Measurements from ENCODE around the gene CNN2. TPM values are rescaled to one million over a fixed set of nuclear protein-coding genes. Genes with fewer than 3 reads are reported as not detected.

The CNN2 gene
- total RNA-seq, 2 experiments from 2014 or later: 104 TPM

DNA sequence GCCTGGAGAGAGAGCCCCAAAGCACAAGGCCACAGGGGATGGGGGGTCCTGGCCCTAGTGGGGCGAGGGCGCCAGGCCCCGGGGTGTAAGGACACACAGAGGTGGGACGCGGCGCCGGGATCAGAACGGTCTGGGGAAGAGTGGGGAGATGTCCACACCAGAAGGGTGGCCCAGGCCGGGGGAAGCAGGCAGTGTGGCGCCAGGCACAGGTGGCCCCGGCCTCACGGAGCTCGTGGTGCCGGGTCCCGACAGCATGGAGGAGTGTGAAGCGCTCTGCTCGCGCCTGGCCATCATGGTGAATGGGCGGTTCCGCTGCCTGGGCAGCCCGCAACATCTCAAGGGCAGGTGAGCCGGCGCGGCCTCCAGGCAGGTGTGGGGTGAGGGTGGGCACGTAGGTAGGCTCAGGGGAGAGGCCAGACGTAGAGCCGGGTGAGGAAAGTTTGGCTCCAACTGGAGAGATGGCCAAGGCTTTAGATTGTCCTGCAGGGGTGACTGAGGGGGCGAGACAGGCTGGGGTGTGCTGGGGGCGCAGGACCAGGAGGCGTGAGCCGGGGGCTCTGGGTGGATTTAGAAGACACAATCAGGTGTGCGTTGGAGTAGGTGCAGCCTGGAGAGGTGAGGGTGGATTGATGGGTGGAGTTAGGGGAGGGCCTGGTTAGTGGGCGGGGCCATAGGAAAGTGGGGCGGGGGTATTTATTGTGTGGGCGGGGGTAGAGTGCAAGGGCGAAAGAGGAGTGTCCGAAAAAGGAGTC, 37.7 kb downstream of the CNN2 start:
- Mint-ChIP-seq H3K4me1 (ENCODE audit: low read depth) (peaks cover 23% of the 10 kb centered on the region), H3K27ac (no peak overlapping the region)
- DNase-seq: no peak

DNA sequence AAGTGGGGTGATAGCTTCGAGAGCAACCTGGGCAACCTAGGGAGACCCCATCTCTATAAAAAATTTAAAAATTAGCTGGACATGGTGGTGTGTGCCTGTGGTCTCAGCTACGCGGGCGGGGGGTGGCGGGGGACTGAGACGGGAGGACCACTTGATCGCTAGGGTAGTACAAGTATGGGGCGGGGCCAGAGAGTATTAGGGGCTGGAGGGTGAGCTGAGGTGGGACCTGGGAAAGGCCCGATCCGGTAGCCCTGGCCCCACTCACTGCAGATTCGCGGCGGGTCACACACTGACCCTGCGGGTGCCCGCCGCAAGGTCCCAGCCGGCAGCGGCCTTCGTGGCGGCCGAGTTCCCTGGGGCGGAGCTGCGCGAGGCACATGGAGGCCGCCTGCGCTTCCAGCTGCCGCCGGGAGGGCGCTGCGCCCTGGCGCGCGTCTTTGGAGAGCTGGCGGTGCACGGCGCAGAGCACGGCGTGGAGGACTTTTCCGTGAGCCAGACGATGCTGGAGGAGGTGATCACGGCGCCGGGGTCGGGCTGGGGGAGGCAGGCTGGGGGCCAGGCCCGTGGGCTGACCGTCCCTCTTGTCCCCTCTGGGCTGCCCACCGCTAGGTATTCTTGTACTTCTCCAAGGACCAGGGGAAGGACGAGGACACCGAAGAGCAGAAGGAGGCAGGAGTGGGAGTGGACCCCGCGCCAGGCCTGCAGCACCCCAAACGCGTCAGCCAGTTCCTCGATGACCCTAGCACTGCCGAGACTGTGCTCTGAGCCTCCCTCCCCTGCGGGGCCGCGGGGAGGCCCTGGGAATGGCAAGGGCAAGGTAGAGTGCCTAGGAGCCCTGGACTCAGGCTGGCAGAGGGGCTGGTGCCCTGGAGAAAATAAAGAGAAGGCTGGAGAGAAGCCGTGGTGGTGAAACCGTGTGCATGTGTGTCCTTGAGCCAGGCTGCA, 38.5 kb downstream of the CNN2 start:
- CTCF ChIA-PET: interaction anchor here (0.6 to 2.2 kb wide), 14 partner anchors 11 to 129 kb away, joined by 3 to 24 read pairs (median 3); partner anchors contain the start of gene RNU6-2
- intact Hi-C loops (cut with micrococcal nuclease): loop anchor here (5.0 kb wide), 2 partner anchors 127 to 187 kb away; no protein-coding TSS in a partner anchor
- Mint-ChIP-seq H3K27me3 (ENCODE audit: low read depth) (no peaks in the 10 kb centered on the region), H3K4me1 (ENCODE audit: low read depth) (peaks cover 30% of the 10 kb centered on the region), H3K9me3 (no peaks in the 10 kb centered on the region), H3K36me3 (ENCODE audit: low read depth) (peaks cover 12% of the 10 kb centered on the region), H3K4me3 (no peak overlapping the region), H3K27ac (no peak overlapping the region)
- DNase-seq: peak; percentile 72

More for the DNA sequence above, 37.7 kb downstream of the CNN2 start:
- intact Hi-C loops (cut with micrococcal nuclease): no loop called here
- CTCF ChIA-PET: interaction anchor here (0.6 to 2.2 kb wide), 11 partner anchors 12 to 128 kb away, joined by 3 to 24 read pairs (median 3); no protein-coding TSS in a partner anchor
- H3K9me3 Mint-ChIP-seq: no peaks in the 10 kb centered on the region
- peaks cover 7% of the 10 kb centered on the region for H3K36me3 Mint-ChIP-seq (ENCODE audit: low read depth)
- H3K27me3 Mint-ChIP-seq (ENCODE audit: low read depth): no peaks in the 10 kb centered on the region
- H3K4me3 Mint-ChIP-seq: no peak overlapping the region

DNA sequence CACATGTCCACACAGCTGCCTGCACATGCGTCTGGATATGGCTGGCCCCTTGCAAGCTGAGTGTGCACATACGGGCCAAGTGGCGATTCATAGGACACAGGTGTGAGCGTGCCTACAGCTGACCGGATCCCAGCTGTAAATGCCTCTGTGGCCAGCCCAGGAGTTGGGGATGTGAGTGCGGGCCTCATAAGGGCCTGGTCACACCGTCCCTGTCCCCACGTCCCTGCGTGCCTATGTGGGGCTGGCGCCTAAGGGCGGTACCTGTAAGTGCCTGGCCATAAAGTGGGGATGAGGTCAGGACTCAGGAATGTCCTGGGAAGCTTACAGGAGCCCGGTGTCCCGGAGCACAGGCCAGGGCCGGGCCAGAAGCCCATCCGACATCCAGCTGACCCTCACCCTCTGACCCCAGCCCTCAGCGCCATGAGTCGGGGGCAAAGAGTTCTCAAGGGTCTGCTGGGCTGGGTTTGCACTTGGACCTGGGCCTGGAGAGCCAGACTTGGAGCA, 39.2 kb downstream of the CNN2 start:
- H3K27ac Mint-ChIP-seq: no peak overlapping the region
- CTCF ChIA-PET: interaction anchor here (1.0 to 2.2 kb wide), 2 partner anchors 10 to 128 kb away, joined by 4 to 24 read pairs; no protein-coding TSS in a partner anchor
- no peak overlapping the region for H3K4me3 Mint-ChIP-seq
- no peaks in the 10 kb centered on the region for H3K9me3 Mint-ChIP-seq
- H3K4me1 Mint-ChIP-seq (ENCODE audit: low read depth): peaks cover 35% of the 10 kb centered on the region
- intact Hi-C loops (cut with micrococcal nuclease): loop anchor here (2.0 to 5.0 kb wide), 4 partner anchors 17 to 187 kb away; no protein-coding TSS in a partner anchor
- no peaks in the 10 kb centered on the region for H3K27me3 Mint-ChIP-seq (ENCODE audit: low read depth)
- no peak for DNase-seq
- H3K36me3 Mint-ChIP-seq (ENCODE audit: low read depth): peaks cover 13% of the 10 kb centered on the region

DNA sequence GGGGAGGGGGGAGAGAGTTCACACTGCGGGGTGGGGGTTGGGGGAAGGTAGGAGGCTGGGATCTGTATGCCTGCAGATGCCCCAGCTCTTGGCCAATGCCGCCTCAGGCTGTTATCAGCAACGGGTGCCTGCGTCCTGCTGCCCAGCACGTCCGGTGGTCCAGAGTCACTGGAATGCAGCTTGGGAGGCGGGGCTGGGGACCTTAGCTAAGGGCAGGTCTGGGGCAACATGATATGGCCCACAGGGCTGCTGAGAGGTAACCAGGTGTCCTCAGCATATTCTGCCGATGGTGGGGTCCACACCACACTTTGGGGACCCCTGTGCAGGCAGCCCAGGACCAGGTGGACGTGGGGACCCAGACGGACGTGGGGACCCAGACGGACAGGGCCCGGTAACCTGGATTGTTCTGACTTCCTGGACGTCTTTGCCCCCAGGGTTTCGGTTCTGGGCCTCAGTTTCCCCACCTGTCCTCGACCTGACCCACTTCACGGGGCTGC, 39.9 kb downstream of the CNN2 start:
- Mint-ChIP-seq H3K4me3 (peak overlapping the region; percentile 68), H3K36me3 (ENCODE audit: low read depth) (peaks cover 13% of the 10 kb centered on the region), H3K4me1 (ENCODE audit: low read depth) (peaks cover 35% of the 10 kb centered on the region), H3K27ac (no peak overlapping the region), H3K27me3 (ENCODE audit: low read depth) (no peaks in the 10 kb centered on the region), H3K9me3 (no peaks in the 10 kb centered on the region)
- intact Hi-C loops (cut with micrococcal nuclease): loop anchor here (2.0 to 5.0 kb wide), 4 partner anchors 17 to 186 kb away; no protein-coding TSS in a partner anchor
- no peak for DNase-seq
- CTCF ChIA-PET: interaction anchor here (0.7 to 2.2 kb wide), 6 partner anchors 9 to 127 kb away, joined by 3 to 24 read pairs (median 4); no protein-coding TSS in a partner anchor

DNA sequence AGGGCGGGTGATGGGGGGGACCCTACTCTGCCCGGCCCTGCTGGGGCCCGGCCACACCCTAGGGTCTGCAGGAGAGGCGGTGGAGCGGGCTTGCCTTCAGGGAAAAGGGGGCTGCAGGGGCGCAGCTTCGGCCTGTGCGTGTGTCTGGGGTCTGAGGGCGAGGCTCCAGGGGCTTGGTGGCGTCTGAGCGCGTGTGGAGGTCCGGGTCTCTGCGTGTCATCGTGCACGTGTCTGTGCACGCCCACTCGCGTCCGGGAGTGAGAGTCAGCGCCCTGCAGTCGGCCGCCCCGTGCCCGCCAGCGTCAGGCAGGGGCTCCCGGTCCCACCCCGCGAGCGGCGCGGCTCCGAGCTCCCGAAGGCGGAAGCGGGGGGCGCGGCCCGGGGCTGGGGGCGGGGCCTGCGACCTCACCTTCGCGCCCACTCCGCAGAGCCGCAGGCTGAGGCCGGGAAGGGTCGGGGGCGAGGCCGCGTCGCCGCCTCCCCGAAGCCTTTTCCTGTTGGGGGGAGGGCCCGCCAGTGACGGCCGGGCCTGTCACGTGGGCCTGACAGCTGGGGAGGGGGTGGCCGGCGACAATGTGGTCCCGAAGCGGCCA, 40.4 kb downstream of the CNN2 start, which contains the start of gene ARHGAP45:
TSS of gene ARHGAP45 (plus strand) at position 420 of the 593 bp plus-strand sequence. CDS start 239 bp downstream, outside the sequence.
- H3K4me1 Mint-ChIP-seq (ENCODE audit: low read depth): peaks cover 39% of the 10 kb centered on the region
- DNase-seq: peak; percentile 82
- CTCF ChIA-PET: interaction anchor here (0.7 to 1.9 kb wide), 7 partner anchors 9 to 177 kb away, joined by 3 to 8 read pairs (median 3); no protein-coding TSS in a partner anchor
- intact Hi-C loops (cut with micrococcal nuclease): loop anchor here (2.0 to 5.0 kb wide), 4 partner anchors 16 to 185 kb away; no protein-coding TSS in a partner anchor
- peaks cover 16% of the 10 kb centered on the region for H3K36me3 Mint-ChIP-seq (ENCODE audit: low read depth)
- H3K9me3 Mint-ChIP-seq: no peaks in the 10 kb centered on the region
- peak within 1 kb of the TSS; percentile 96 for H3K4me3 Mint-ChIP-seq
- no peaks in the 10 kb centered on the region for H3K27me3 Mint-ChIP-seq (ENCODE audit: low read depth)
- H3K27ac Mint-ChIP-seq: peak within 1 kb of the TSS; percentile 94

DNA sequence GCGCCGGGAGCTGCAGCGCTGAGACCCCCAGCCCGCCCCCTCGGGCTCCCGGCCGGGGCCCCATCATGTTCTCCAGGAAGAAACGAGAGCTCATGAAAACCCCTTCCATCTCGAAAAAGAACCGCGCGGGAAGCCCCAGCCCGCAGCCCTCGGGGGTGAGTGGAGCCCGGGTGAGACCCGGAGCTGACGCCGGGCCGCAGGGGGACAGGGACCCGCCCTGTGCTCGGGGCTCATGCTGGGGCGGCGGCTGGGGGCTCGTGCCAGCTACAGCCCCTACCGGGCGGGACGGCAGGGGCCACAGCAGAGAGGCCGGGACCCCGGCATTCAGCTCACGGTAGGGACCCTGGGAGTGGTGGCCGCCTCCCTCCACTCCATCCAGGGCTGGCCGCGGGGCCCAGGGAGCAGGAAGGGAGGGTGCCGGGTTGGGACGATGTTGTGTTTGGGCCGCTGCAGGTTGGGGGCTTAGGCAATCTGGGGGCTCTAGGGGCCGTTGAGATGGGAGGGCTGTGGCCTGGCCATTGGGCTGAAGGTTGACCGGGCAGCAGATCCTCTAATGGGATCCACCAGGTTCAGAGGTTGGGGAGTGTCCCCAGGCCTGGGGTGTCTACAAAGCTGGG, 41.0 kb downstream of the CNN2 start:
- H3K27me3 Mint-ChIP-seq (ENCODE audit: low read depth): no peaks in the 10 kb centered on the region
- H3K4me1 Mint-ChIP-seq (ENCODE audit: low read depth): peaks cover 44% of the 10 kb centered on the region
- intact Hi-C loops (cut with micrococcal nuclease): loop anchor here (2.0 to 5.0 kb wide), 4 partner anchors 15 to 185 kb away; no protein-coding TSS in a partner anchor
- no peaks in the 10 kb centered on the region for H3K9me3 Mint-ChIP-seq
- DNase-seq: peak; percentile 78
- peaks cover 19% of the 10 kb centered on the region for H3K36me3 Mint-ChIP-seq (ENCODE audit: low read depth)
- CTCF ChIA-PET: interaction anchor here (0.6 to 1.9 kb wide), 7 partner anchors 9 to 177 kb away, joined by 3 to 8 read pairs (median 3); no protein-coding TSS in a partner anchor
- peak overlapping the region; percentile 94 for H3K27ac Mint-ChIP-seq
- H3K4me3 Mint-ChIP-seq: peak overlapping the region; percentile 96

DNA sequence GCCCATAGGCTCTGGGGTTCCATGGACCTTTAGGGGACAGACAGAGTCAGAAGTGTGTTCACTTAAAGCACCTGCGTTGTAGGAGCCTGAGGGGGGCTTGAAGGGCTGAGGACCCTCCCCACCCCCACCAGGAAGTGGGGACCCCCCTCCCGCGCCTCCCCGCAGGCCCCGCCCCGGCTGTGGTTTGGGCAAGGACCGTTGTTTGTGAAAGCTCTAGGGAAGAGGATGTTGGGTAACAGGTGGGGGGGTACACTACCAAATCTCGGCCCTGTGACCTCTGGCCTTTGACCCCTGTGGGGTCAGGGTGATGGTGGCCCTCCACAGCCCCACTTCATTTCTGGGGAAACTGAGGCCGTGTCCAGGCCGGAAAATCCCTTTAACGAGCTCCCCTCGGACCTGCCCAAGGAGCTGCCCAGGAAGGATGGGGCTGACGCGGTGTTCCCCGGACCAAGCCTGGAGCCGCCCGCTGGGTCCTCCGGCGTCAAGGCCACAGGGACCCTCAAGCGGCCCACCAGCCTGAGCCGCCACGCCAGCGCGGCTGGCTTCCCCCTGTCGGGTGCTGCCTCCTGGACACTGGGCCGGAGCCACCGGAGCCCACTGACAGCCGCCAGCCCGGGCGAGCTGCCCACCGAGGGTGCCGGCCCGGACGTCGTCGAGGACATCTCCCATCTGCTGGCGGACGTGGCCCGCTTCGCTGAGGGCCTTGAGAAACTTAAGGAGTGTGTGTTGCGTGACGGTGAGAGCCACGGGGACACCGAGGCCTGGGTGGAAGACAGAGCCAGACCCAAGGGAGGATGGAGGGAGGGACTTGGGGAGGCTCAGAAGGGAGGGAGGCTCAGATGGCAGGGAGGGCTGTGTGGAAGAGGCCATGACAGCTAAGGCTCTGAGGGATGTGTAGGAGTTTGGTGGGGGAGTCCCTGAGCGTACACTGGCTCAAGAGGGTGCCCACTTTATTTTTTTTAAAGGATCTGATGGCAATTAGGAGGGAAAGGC, 41.9 kb downstream of the CNN2 start:
- peaks cover 50% of the 10 kb centered on the region for H3K4me1 Mint-ChIP-seq (ENCODE audit: low read depth)
- H3K27me3 Mint-ChIP-seq (ENCODE audit: low read depth): no peaks in the 10 kb centered on the region
- peak overlapping the region; percentile 94 for H3K27ac Mint-ChIP-seq
- DNase-seq: peak; percentile 86
- peak overlapping the region; percentile 96 for H3K4me3 Mint-ChIP-seq
- intact Hi-C loops (cut with micrococcal nuclease): loop anchor here (1.0 to 5.0 kb wide), 7 partner anchors 9 to 184 kb away; partner anchors contain the start of genes GPX4, POLR2E, RNU6-2 and TMEM259
- peaks cover 22% of the 10 kb centered on the region for H3K36me3 Mint-ChIP-seq (ENCODE audit: low read depth)
- no peaks in the 10 kb centered on the region for H3K9me3 Mint-ChIP-seq
- CTCF ChIA-PET: interaction anchor here (0.6 to 1.9 kb wide), 5 partner anchors 8 to 205 kb away, joined by 3 to 8 read pairs (median 3); no protein-coding TSS in a partner anchor

DNA sequence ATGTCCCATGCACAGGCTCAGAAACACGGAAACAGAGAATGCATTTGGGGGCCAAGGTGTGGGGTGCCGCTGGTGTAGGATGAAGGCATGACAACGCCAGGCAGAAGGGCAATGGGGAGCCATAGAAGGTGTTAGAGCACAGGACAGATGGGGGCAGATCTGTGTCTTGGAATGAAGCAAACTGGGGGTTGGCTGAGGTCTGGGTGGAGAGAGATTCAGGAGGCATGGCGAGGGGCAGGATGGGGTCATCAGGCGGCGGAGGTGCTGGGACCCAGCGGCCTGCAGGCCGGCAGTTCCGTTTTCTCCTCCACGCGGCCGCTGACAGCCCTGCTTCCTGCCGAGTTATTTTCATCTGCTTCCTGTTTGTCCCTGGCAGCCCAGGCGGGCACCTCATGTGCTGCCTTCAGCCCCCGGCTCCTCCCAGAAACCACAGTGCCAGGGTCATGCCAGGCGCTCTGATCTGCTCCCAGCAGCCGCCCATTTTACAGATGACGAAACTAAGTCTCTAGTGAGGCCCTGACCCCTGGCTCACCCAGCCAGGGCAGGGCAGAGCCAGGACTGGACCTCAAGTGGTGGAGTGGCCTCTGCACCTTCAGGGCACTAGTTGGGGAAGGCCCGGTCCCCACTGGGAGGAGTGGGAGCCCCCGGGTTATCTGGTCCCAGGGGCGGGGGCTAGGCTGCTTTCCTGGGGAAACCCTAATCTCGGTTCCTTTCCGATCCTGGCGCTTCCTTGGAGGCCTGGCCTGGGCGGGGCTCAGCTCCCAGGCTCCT, 42.8 kb downstream of the CNN2 start:
- no peaks in the 10 kb centered on the region for H3K9me3 Mint-ChIP-seq
- H3K4me3 Mint-ChIP-seq: peak overlapping the region; percentile 96
- CTCF ChIA-PET: no interaction called here
- H3K36me3 Mint-ChIP-seq (ENCODE audit: low read depth): peaks cover 24% of the 10 kb centered on the region
- intact Hi-C loops (cut with micrococcal nuclease): loop anchor here (1.0 to 5.0 kb wide), 6 partner anchors 8 to 183 kb away; partner anchors contain the start of genes GPX4, RNU6-2 and TMEM259
- peak; percentile 75 for DNase-seq
- peaks cover 55% of the 10 kb centered on the region for H3K4me1 Mint-ChIP-seq (ENCODE audit: low read depth)
- H3K27me3 Mint-ChIP-seq (ENCODE audit: low read depth): no peaks in the 10 kb centered on the region
- peak overlapping the region; percentile 92 for H3K27ac Mint-ChIP-seq

DNA sequence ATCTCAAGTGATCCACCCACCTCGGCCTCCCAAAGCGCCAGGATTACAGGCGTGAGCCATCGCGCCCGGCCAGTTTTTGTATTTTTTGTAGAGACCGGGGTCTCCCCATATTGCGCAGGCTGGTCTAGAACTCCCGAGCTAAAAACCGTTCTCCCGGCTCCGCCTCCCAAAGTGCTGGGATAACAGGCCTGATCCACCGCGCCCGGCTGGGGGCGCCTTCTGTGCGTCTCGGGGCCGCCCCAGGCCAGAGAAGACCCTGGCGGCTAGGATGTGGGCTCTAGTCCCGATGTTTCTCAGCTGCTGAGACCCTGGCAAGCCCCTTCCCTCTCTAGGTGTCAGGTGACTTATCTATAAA, 44.1 kb downstream of the CNN2 start:
- Mint-ChIP-seq H3K27me3 (ENCODE audit: low read depth) (no peaks in the 10 kb centered on the region), H3K4me1 (ENCODE audit: low read depth) (peaks cover 51% of the 10 kb centered on the region), H3K4me3 (no peak overlapping the region), H3K36me3 (ENCODE audit: low read depth) (peaks cover 29% of the 10 kb centered on the region), H3K9me3 (no peaks in the 10 kb centered on the region), H3K27ac (no peak overlapping the region)
- intact Hi-C loops (cut with micrococcal nuclease): no loop called here
- CTCF ChIA-PET: no interaction called here
- DNase-seq: no peak

All from activated naive CD4-positive, alpha-beta T cell treated with anti-CD3 and anti-CD28 coated beads for 36 hours (primary cell).